ENCODE measurements around the gene MVB12B.

The MVB12B gene

DNA sequence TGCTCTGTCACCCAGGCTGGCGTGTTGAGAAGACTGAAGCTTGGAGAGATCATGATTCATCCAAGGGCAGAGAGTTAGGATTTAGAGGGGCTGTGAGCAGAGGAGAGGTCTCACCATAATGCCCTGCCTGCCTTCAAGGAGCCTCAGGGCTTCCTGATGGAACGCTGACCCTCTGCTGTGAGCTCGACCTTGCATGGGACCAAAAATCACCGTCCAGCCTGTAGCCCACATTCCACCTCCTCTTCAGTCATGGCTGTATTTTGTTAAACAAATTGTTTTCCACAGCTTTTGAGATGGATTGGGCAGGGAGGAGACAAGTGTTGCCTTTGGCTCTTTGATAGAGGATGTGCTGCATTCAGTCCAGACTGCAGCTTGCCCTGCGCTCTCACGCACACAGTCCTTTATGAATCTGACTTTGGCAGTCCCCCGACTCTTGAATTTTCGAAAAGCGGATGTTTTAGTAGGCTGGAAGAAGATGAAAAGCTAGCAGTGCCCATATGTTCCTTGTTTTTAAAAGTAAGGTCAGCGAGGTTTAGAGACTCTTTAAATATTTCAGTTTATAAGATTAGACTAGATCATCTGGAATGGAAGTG, 79.5 kb downstream of the MVB12B start:
- no peak for DNase-seq (ENCODE audit: low read depth, low spot score)

- DNase-seq (ENCODE audit: low read depth, low spot score), result peak; percentile 51
Observed at GRCh38 chr9:126407114-126407870, 80.7 kb downstream of the MVB12B start.

DNA sequence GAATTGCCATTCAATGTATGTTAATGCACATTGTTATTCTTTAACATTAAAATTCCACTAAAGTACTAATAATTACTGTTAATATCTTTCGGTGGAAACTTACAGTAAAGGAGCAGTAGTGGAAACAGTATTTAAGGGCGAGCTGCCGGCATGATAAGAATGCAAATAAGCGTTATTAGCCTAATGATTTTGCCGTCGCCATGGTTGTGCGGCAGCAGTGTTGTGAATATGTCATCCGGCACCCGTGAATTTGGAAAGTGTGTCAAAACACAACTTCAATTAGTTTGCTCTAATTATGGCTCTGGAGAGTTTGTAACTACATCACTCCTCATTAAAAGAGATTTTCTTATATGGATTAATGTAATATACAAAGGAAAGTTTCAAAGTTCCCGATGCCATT, 81.4 kb downstream of the MVB12B start:
- no peak for DNase-seq (ENCODE audit: low read depth, low spot score)

DNA sequence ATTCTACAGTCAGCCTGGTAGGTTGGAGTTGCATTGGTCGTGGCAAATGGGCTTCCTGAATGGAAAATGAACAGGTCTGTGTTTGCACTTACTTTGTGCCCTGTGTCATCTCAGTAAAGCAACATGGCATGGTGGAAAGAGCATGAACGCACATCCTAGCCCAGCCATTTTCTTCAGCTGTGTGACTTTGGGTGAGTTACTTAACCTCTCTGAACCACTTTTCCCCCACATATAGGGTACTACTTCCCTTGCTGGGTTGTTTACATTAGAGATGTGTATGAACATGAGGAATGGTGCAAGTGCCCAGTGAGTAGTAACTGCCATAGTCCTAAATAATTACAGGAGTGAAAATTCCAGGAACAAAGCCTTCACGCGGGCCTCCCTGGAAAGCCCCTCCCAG, 83.6 kb downstream of the MVB12B start:
- no peak for DNase-seq (ENCODE audit: low read depth, low spot score)

DNA sequence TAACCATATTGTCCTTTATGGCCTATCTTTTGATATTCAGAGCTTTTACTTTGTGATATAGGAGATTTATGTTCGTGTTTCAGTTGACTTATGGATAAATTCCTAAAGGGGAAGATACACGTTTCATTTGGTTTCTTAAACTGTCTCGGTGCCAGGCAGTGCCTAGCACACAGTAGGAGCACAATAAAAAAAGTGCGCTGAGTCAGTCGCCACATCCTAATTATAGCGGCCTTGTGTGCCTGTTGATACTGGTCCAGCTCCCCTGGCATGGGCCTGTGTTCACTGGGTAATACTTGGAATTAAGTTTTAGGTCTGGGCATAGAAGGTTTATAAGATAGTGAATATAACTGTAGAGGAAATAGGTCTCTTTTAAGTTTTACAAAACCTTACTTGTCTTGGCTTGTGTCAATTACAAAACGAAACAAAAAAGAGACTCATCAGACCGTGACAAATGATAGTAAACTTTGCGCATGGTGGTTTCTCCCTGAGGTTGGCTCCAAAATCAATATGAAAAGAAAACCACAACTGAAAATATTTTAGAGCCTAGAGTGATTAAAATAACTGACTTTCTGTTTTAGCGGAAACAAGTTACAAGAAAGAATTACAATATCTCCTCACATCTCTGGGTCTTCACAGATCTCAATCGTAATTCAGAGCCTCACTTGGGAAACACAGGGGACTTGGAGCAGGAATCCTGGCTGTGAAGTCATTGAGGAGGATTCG, 84.8 kb downstream of the MVB12B start:
- peak; percentile 75 for DNase-seq (ENCODE audit: low read depth, low spot score)

GRCh38 chr9:126411948-126412284, 85.3 kb downstream of the MVB12B start:
- no peak for DNase-seq (ENCODE audit: low read depth, low spot score)

DNA sequence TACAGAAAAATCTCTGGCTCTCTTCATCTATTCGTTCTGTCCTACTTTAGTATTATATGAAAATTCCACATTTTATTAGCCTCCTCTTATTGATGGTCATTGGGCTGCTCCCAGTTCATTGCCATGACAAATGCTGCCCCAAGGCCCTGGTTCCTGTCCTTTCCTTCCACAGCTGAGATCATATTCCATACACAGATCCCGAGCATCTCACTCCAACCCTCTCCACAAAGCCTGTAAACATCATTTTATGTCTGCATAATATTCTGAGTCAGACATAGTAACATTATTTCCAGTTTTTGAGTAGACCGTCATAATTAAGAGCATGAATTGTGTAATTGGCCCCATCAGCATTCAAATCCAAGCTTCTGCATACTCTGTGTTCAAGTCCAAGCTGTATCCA, 86.3 kb downstream of the MVB12B start:
- DNase-seq (ENCODE audit: low read depth, low spot score), result no peak

- no peak for DNase-seq (ENCODE audit: low read depth, low spot score)
Observed at GRCh38 chr9:126413391-126414068, 86.9 kb downstream of the MVB12B start.

GRCh38 chr9:126415741-126416370, 89.2 kb downstream of the MVB12B start:
- DNase-seq (ENCODE audit: low read depth, low spot score), result no peak

- no peak for DNase-seq (ENCODE audit: low read depth, low spot score)
Observed at GRCh38 chr9:126417043-126417442, 90.4 kb downstream of the MVB12B start.

GRCh38 chr9:126417684-126418083, 91.1 kb downstream of the MVB12B start:
- no peak for DNase-seq (ENCODE audit: low read depth, low spot score)

DNA sequence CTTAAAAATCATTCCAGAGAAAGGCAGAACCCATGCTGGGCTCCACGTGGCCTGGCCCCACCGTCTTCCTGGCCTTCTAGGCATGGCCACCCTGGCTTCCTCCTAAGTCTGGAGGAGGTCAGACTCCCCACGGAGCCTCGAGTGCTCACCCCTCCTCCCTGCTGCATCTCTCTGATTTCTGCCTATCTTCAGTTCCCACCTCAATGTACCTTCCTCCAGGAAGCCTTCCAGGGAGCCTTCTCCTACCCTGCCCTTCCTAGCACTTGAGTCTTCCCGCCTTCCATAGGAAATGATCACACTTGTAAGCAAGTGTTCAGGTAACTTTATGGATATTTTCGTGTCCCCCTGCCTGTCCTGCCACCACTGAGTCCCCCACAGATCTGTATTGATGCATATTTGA, 92.0 kb downstream of the MVB12B start:
- DNase-seq (ENCODE audit: low read depth, low spot score), result no peak

GRCh38 chr9:126419475-126419874, 92.8 kb downstream of the MVB12B start:
- DNase-seq (ENCODE audit: low read depth, low spot score), result no peak

DNA sequence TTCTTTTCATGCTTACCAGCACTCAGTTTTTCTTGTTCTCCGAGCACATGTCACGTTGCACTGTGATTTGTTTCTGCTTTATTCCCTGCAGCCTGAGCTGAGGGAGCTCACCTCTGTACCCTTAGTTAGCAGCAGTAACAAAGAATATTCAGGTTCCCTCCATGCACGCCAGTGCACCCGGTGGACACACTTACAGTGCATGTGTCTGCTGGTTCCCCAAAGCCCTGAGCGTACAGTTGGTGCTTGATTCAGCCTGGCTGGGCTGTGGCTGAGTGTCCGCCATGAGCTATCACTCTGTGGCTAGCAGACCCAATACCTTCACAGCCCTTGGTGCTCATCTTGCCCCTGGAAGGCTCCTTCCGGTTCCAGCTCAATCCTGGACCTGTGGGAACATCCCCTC, 93.5 kb downstream of the MVB12B start:
- DNase-seq (ENCODE audit: low read depth, low spot score), result no peak

DNA sequence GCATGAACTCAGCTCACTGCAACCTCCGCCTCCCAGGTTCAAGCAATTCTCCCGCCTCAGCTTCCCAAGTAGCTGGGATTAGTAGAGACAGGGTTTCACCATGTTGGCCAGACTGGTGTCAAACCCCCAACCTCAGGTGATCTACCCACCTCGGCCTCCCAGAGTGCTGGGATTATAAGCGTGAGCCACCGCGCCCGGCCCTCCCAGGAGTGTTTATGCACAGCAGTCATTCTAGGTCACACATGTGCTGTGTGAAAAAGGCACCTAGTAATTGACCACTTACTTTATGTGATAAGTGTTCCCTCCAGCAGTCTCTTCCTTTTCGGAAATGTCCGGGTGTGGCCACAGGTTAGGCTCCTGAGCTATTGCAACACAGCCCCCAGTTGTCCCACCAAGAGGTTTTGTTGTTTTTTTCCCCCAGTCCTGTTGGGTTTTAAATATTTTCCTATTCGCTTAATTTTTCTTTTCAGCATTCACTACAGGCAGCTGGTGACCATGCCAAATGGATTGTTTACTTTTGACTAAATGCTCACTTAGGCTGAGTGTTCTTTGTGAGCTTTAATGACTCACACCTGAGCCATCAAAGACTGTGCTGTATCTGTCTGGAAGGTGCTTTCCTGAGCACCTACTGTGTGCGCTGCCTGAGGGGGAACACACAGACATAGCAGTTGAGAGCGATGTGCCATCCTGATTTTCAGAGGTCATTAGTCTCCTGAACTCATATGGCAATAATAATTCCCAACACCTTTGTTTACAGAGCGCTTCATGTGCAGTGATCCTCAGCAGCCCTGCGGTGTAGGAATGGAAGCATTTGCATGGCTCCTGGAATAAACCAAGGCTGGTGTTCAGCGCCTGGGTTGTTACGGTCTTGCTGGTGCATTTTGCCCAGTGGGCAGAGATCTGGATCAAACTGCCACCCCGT, 94.3 kb downstream of the MVB12B start:
- DNase-seq (ENCODE audit: low read depth, low spot score), result peak; percentile 73

DNA sequence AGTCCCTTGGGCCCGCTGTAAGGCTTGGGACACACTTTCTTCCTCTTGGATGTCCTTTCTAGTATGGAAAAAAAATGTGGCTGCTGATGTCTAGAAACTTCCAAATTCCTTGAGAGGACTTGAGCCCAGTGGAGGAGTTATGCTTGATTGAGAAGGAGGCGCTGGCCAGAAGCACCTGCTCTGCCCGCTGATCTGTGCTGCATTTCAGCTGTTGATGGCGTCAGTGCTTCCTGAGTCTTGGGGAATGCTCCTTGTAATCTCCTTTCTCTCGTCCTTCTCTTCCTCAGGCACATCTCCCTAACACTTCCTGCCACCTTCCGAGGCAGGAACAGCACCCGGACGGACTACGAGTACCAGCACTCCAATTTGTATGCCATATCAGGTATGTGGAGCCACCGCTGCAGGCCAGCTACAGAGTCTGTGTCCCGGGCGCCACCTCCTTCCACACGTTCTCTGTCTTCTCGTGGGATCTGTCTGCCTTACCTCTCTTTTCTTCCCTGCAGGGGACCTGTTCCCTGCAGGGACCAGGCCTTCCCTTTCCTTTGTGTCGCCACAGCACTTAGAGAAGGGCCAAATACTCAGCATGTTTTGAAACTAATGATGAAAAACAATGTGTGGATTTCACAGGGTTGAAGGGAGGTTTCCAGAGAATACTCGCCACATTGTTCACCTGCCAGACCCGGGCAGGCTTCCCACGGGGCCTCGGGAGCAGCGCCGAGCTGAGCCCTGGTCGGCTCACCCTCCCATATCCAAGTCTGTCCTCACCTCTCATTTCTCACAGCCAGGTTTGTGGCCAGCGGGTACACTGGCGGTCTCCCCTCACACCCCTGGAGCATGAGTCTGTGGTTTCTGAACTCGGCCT, 95.2 kb downstream of the MVB12B start:
- peak; percentile 57 for DNase-seq (ENCODE audit: low read depth, low spot score)

DNA sequence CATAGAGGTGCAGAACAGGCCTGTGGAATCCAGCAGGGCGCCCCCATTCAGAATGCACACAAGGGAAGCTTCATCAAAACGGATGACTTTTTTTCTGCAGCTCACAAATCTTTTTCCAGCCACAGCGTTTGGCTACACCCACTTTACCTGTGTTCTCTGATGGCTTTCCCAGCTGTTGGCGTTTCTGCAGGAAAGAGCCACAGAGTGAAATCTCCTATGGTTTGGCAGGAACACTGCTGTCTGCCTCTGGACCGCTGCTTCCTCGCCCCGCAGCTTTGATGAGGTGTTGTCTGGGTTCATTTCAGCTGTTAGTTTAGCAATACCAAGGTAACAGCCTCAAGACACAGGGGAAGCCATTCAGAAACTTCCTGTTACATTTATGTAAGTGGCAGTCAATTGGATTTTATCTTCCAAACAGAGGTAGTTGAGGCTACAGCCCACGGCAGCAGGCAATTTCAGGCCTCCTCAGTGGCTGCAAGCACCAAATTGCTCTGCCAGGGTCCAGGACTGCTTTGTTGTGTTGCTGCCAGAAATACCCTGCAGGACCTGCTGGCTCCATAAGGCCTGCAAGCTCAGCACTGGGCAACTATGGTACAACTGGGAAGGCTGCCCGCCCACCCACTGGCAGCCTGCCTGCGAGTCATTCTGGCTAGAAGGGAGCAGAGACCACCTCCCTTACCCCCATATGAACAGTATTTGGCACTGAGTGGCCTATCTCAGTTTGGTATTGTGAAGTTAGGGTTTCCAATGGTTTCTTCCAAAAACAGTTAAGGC, 96.7 kb downstream of the MVB12B start:
- peak; percentile 30 for DNase-seq (ENCODE audit: low read depth, low spot score)

DNA sequence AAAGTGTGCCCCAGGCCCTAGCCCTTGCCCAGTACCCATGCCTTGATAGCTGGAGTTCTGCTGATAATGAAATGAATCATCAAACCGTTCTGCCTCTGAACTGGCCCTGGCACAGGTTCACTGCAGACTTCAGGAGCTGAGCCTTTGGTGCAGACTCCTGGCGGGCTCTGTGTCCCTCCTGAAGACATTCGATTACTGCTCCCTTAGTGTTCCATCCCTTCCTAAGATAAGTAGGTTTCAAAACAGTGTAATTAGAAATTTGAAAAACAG, 97.2 kb downstream of the MVB12B start:
- DNase-seq (ENCODE audit: low read depth, low spot score), result peak; percentile 44

DNA sequence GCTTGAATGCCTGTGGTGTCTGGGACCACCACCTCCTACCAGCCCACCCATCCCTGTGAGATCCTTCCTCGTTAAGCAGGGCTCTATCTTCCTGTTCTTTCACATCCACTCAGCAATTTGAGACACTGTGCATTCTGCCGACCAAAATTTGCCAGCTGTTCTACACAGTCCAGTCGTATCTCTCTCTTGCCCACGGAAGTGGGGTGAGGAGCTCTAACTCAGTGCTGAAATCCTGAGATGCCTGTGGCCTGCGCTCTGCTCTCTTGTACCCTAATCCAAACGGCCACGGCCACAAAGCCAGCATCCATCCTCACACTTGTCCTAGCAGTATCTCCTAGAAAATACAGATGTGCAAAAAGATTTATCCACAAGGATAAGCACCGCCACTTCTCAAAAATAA, 97.9 kb downstream of the MVB12B start:
- no peak for DNase-seq (ENCODE audit: low read depth, low spot score)
